Mucosa of rectum (tissue), 2 donors: ENCODE results near the gene INCENP.

Source experiments
- H3K27ac ChIP-seq, 2 donors: one replicate each; pipeline ENCODE4 v1.7.0; 2013; ENCODE audit warnings: inconsistent platforms in 2 of 2, low read depth in 2 of 2, low read length in 2 of 2
- H3K27me3 ChIP-seq, 2 donors: one replicate each; pipeline ENCODE4 v1.7.0; 2013; ENCODE audit warnings: low read length in 2 of 2; ENCODE audit not compliant: control insufficient read depth in 2 of 2, insufficient read depth in 2 of 2
- H3K36me3 ChIP-seq, 2 donors: one replicate each; pipeline ENCODE4 v1.7.0; 2013; ENCODE audit warnings: low read length in 2 of 2; ENCODE audit not compliant: control insufficient read depth in 2 of 2, insufficient read depth in 2 of 2
- H3K4me1 ChIP-seq, 2 donors: one replicate each; pipeline ENCODE4 v1.7.0; 2013; ENCODE audit warnings: low read length in 2 of 2, mild to moderate bottlenecking in 1 of 2; ENCODE audit not compliant: control insufficient read depth in 2 of 2, insufficient read depth in 2 of 2
- H3K4me3 ChIP-seq, 2 donors: one replicate each; pipeline ENCODE4 v1.7.0; 2013; ENCODE audit warnings: low read length in 2 of 2
- H3K9ac ChIP-seq, 2 donors: one replicate each; pipeline ENCODE4 v1.7.0; 2013; ENCODE audit warnings: low read length in 2 of 2, low read depth in 1 of 2, mild to moderate bottlenecking in 1 of 2
- H3K9me3 ChIP-seq, 2 donors: one replicate each; pipeline ENCODE4 v1.7.0; 2013; ENCODE audit warnings: low read length in 2 of 2; ENCODE audit not compliant: control insufficient read depth in 2 of 2
- donor health status: healthy.
- donor health status: Normal muscosa, but diverticular disease.

Gene INCENP

GRCh38 chr11:62149986-62150886 is 26.4 kb downstream of the INCENP start:
- no peak overlapping the region for H3K9ac ChIP-seq
- H3K9me3 ChIP-seq, result no peaks in the 10 kb centered on the region
- H3K27ac ChIP-seq, result no peak overlapping the region
- peaks cover 51 to 63% of the 10 kb centered on the region in 2 donors for H3K36me3 ChIP-seq
- no peak overlapping the region for H3K4me3 ChIP-seq
- H3K4me1 ChIP-seq, result no peaks in the 10 kb centered on the region
- no peaks in the 10 kb centered on the region for H3K27me3 ChIP-seq

- H3K36me3 ChIP-seq, result peaks cover 42 to 58% of the 10 kb centered on the region in 2 donors
- H3K9me3 ChIP-seq, result no peaks in the 10 kb centered on the region
Measured at GRCh38 chr11:62150887-62151736, 27.3 kb downstream of the INCENP start.

DNA sequence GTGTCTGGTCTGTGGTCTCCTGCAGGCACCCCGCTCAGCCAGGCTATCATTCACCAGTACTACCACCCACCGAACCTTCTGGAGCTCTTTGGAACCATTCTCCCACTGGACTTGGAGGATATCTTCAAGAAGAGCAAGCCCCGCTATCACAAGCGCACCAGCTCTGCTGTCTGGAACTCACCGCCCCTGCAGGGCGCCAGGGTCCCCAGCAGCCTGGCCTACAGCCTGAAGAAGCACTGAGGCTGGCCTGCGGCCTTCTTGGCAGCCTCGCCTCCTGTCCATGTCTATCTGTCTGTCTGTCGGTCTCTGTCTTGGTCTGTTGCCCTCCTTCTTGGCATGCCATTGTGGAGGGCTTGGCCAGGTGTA is 27.9 kb downstream of the INCENP start:
- Histone ChIP-seq H3K4me1 (no peaks in the 10 kb centered on the region), H3K4me3 (no peak overlapping the region), H3K27ac (no peak overlapping the region), H3K9ac (no peak overlapping the region), H3K9me3 (no peaks in the 10 kb centered on the region), H3K36me3 (peaks cover 38 to 56% of the 10 kb centered on the region in 2 donors), H3K27me3 (no peaks in the 10 kb centered on the region)

More at GRCh38 chr11:62150887-62151736, 27.3 kb downstream of the INCENP start:
- no peaks in the 10 kb centered on the region for H3K27me3 ChIP-seq
- H3K4me3 ChIP-seq, result no peak overlapping the region
- H3K9ac ChIP-seq, result no peak overlapping the region
- no peaks in the 10 kb centered on the region for H3K4me1 ChIP-seq
- no peak overlapping the region for H3K27ac ChIP-seq

DNA sequence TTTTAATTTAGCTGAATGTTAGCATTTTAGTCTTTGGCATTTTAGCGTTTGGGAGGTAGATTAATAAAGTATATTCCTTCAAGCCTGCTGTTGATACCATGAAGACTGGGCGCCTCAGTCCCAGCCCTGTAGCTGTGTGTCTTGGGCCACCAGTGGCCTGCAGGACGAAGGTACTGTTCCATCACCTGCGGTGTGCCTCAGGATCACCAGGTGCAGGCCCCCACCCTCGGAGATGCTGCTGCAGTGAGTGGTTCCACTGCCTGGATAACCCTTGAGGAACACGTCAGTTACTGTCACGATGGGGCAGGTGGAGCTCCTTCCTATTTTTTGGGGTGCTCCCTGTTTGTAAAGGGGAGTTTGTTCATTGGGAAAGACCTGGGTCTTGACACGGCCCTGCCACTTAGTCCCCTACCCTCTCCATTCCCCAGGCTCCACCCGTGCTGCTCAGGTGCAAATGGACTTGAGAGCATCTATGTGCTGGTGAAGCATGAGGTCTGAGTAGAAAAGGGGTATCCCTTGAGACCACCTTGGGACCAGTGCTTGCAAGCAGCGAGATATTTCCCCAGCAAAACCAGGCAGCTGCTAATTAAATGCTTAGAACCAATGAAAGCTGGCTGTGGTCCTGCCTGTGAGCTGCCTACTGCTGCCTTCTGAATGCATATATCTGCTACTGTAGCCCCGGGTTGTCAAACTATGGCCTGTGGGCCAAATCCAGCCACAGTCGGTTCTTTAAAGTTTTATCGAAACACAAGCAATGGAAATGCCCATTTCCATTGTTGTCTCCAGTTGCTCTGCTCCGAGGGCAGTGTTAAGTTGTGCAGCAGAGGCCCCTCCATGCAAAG is 28.7 kb downstream of the INCENP start:
- H3K36me3 ChIP-seq, result peaks cover 31 to 49% of the 10 kb centered on the region in 2 donors
- H3K4me1 ChIP-seq, result no peaks in the 10 kb centered on the region
- H3K27ac ChIP-seq, result no peak overlapping the region
- H3K9me3 ChIP-seq, result no peaks in the 10 kb centered on the region
- H3K27me3 ChIP-seq, result no peaks in the 10 kb centered on the region
- no peak overlapping the region for H3K4me3 ChIP-seq
- H3K9ac ChIP-seq, result no peak overlapping the region

GRCh38 chr11:62153087-62153395 is 29.2 kb downstream of the INCENP start:
- Histone ChIP-seq H3K9ac (no peak overlapping the region), H3K36me3 (peaks cover 25 to 43% of the 10 kb centered on the region in 2 donors), H3K9me3 (no peaks in the 10 kb centered on the region), H3K4me1 (no peaks in the 10 kb centered on the region), H3K4me3 (no peak overlapping the region), H3K27ac (no peak overlapping the region), H3K27me3 (no peaks in the 10 kb centered on the region)

DNA sequence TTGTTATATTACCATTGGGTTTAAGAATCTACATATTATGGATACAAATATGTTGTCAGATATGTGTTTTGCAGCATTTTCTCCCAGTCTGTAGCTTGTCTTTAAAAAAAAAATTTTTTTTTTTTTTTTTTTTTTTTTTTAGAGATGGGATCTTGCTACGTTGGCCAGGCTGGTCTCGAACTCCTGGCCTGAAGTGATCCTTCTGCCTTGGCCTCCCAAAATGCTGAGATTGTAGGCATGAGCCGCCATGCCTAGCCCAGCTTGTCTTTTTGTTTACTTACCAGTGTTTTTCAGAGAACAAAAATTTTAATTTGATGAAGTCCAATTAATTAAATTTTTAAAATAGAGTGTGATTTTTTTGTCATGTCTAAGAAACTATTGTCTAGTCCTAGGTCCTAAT is 29.8 kb downstream of the INCENP start:
- Histone ChIP-seq H3K36me3 (peaks cover 22 to 40% of the 10 kb centered on the region in 2 donors), H3K27ac (no peak overlapping the region), H3K4me1 (no peaks in the 10 kb centered on the region), H3K9ac (no peak overlapping the region), H3K9me3 (no peaks in the 10 kb centered on the region), H3K4me3 (no peak overlapping the region), H3K27me3 (no peaks in the 10 kb centered on the region)

- no peak overlapping the region for H3K9ac ChIP-seq
- peaks cover 0 to 5% of the 10 kb centered on the region in 2 donors for H3K36me3 ChIP-seq
- no peaks in the 10 kb centered on the region for H3K4me1 ChIP-seq
- H3K9me3 ChIP-seq, result no peaks in the 10 kb centered on the region
- H3K27me3 ChIP-seq, result no peaks in the 10 kb centered on the region
- no peak overlapping the region for H3K27ac ChIP-seq
- H3K4me3 ChIP-seq, result no peak overlapping the region
Measured at GRCh38 chr11:62157603-62158002, 33.8 kb downstream of the INCENP start.

GRCh38 chr11:62166371-62166770 is 42.6 kb downstream of the INCENP start:
- H3K27me3 ChIP-seq, result peaks cover 4 to 11% of the 10 kb centered on the region in 2 donors

GRCh38 chr11:62169448-62169847 is 45.6 kb downstream of the INCENP start:
- Histone ChIP-seq H3K36me3 (no peaks in the 10 kb centered on the region), H3K4me3 (no peak overlapping the region), H3K4me1 (no peaks in the 10 kb centered on the region), H3K27ac (no peak overlapping the region), H3K27me3 (peaks cover 15 to 17% of the 10 kb centered on the region in 2 donors), H3K9me3 (no peaks in the 10 kb centered on the region), H3K9ac (no peak overlapping the region)

More at GRCh38 chr11:62166371-62166770, 42.6 kb downstream of the INCENP start:
- Histone ChIP-seq H3K4me1 (no peaks in the 10 kb centered on the region), H3K36me3 (no peaks in the 10 kb centered on the region), H3K27ac (no peak overlapping the region), H3K9ac (no peak overlapping the region), H3K9me3 (no peaks in the 10 kb centered on the region), H3K4me3 (no peak overlapping the region)
